SK-N-SH treated with all-trans-retinoic acid at 6 μM for 48 hours (cell line): Measurements from ENCODE around the gene ZDHHC20.

Source experiments
- CREB5 ChIP-seq: fragments of 250-450 bp; sonication (Bioruptor Pico); IDR thresholded peaks from 2 replicates; pipeline ENCODE4 v1.5.1; 2020; ENCODE audit warnings: low read depth, mild to moderate bottlenecking, moderate library complexity
- PATZ1 ChIP-seq: fragments of 250-450 bp; sonication (Bioruptor Pico); IDR thresholded peaks from 2 replicates; pipeline ENCODE4 v1.8.0; 2020; ENCODE audit warnings: mild to moderate bottlenecking, moderate library complexity, borderline replicate concordance
- PPARA ChIP-seq: fragments of 250-450 bp; sonication (Bioruptor Pico); IDR thresholded peaks from 2 replicates; pipeline ENCODE4 v1.5.0; 2020; ENCODE audit warnings: mild to moderate bottlenecking, borderline replicate concordance
- SNAI2 ChIP-seq: fragments of 250-450 bp; sonication (Bioruptor Pico); IDR thresholded peaks from 2 replicates; pipeline ENCODE4 v1.5.0; 2020; ENCODE audit warnings: mild to moderate bottlenecking, moderate library complexity
- ZFP3 ChIP-seq: fragments of 250-450 bp; sonication (Bioruptor Pico); IDR thresholded peaks from 2 replicates; pipeline ENCODE4 v1.5.0; 2020; ENCODE audit warnings: mild to moderate bottlenecking, moderate library complexity
- ZFP30 ChIP-seq: fragments of 450-650 bp; formaldehyde crosslinking; IDR thresholded peaks from 2 replicates; pipeline ENCODE4 v1.5.0; 2022; ENCODE audit warnings: mild to moderate bottlenecking, moderate library complexity
- TF ChIP-seq, protein P1 (sequence below): fragments of 250-450 bp; sonication (Bioruptor Pico); IDR thresholded peaks from 2 replicates; pipeline ENCODE4 v1.8.0; 2021; ENCODE audit warnings: low read depth, mild to moderate bottlenecking, moderate library complexity, borderline replicate concordance

- no peak for TF ChIP-seq SNAI2 (CRISPR knock-in tag)
- TF ChIP-seq PPARA, result no peak
- no peak for TF ChIP-seq ZFP30
- TF ChIP-seq ZFP3 (CRISPR knock-in tag), result no peak
- TF ChIP-seq PATZ1 (CRISPR knock-in tag), result no peak
- TF ChIP-seq, protein P1, sequence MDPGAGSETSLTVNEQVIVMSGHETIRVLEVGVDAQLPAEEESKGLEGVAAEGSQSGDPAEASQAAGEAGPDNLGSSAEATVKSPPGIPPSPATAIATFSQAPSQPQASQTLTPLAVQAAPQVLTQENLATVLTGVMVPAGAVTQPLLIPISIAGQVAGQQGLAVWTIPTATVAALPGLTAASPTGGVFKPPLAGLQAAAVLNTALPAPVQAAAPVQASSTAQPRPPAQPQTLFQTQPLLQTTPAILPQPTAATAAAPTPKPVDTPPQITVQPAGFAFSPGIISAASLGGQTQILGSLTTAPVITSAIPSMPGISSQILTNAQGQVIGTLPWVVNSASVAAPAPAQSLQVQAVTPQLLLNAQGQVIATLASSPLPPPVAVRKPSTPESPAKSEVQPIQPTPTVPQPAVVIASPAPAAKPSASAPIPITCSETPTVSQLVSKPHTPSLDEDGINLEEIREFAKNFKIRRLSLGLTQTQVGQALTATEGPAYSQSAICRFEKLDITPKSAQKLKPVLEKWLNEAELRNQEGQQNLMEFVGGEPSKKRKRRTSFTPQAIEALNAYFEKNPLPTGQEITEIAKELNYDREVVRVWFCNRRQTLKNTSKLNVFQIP (CRISPR knock-in tag), result no peak
- no peak for TF ChIP-seq CREB5 (CRISPR knock-in tag)
Measured at GRCh38 chr13:21326155-21327031, 132.7 kb downstream of the ZDHHC20 start.
